ENCODE results near the gene ZNF83. TPM values are rescaled to one million over a fixed set of nuclear protein-coding genes. Genes with fewer than 3 reads are reported as not detected.
"Not testable (repeated sequence)": the region's sequence is repeated elsewhere in the genome, so short reads cannot be mapped to it uniquely, and the experiment has no call there.

ZNF83 gene
- polyA plus RNA-seq, 1 of the 3 experiments (the other 2 are of a cell fraction) = 30.1 TPM

- POLR2A ChIA-PET = no interaction called here
These were observed 41.4 kb upstream of the ZNF83 start for GRCh38 chr19:52679598-52679997.

GRCh38 chr19:52675239-52675638 is 37.1 kb upstream of the ZNF83 start:
- H3K27me3 ChIP-seq (ENCODE audit: insufficient read depth); CTCF ChIA-PET; H3K9ac ChIP-seq; H3K4me1 ChIP-seq (ENCODE audit: control insufficient read depth in 1 of 2, insufficient read depth in 2 of 2, low read depth in 1 of 2, low read length in 1 of 2); H3K9me3 ChIP-seq; H3K9me2 ChIP-seq; H3K27ac ChIP-seq (ENCODE audit: low read depth in 2 of 2, low read length in 1 of 2); H3K4me3 ChIP-seq (ENCODE audit: low read depth in 2 of 2, low read length in 1 of 2); H2AFZ ChIP-seq (ENCODE audit: low read depth); H3K36me3 ChIP-seq (replicated peaks in 1 of 2; ENCODE audit: control insufficient read depth in 1 of 2, insufficient read depth in 2 of 2, low read length in 1 of 2); DNase-seq; H3F3A ChIP-seq (replicated peaks; ENCODE audit: insufficient read depth); POLR2A ChIA-PET; H4K20me1 ChIP-seq (ENCODE audit: insufficient read depth); H3K4me2 ChIP-seq: not testable (repeated sequence)
- H3K79me2 ChIP-seq (ENCODE audit: insufficient read depth) = peaks cover 77% of the 10 kb centered on the region
- 88% methylated on average over 6 of the region's 6 CpGs for WGBS (ENCODE audit: low lambda C conversion rate)

More at GRCh38 chr19:52679598-52679997, 41.4 kb upstream of the ZNF83 start:
- Histone ChIP-seq H3K9me3 (no peaks in the 10 kb centered on the region), H3K79me2 (ENCODE audit: insufficient read depth) (peaks cover 74% of the 10 kb centered on the region), H3K9me2 (no peaks in the 10 kb centered on the region), H3K4me1 (ENCODE audit: control insufficient read depth in 1 of 2, insufficient read depth in 2 of 2, low read depth in 1 of 2, low read length in 1 of 2) (no peaks in the 10 kb centered on the region; a peak in 1 of 4 replicates), H4K20me1 (ENCODE audit: insufficient read depth) (no peaks in the 10 kb centered on the region), H2AFZ (ENCODE audit: low read depth) (no peak overlapping the region), H3K9ac (no peak overlapping the region), H3K4me3 (ENCODE audit: low read depth in 2 of 2, low read length in 1 of 2) (no peak overlapping the region), H3F3A (replicated peaks; ENCODE audit: insufficient read depth) (no peaks in the 10 kb centered on the region), H3K27me3 (ENCODE audit: insufficient read depth) (no peaks in the 10 kb centered on the region), H3K4me2 (no peak overlapping the region), H3K27ac (ENCODE audit: low read depth in 2 of 2, low read length in 1 of 2) (no peak overlapping the region), H3K36me3 (replicated peaks in 1 of 2; ENCODE audit: control insufficient read depth in 1 of 2, insufficient read depth in 2 of 2, low read length in 1 of 2) (no peaks in the 10 kb centered on the region)
- WGBS (ENCODE audit: low lambda C conversion rate) = 83% methylated on average over 5 of the region's 5 CpGs
- peak; percentile 43 for DNase-seq
- TF ChIP-seq IRF3 (IDR thresholded peaks at IDR 0.05; ENCODE audit: low read depth, low read length) = no peak
- TF ChIP-seq ZBTB33 (IDR thresholded peaks at IDR 0.05; ENCODE audit: borderline replicate concordance, low read depth) = no peak
- no peak for TF ChIP-seq GATA2 (CRISPR knock-in tag; IDR thresholded peaks at IDR 0.05)
- TF ChIP-seq MEF2A (IDR thresholded peaks at IDR 0.05; ENCODE audit: borderline replicate concordance, low read depth) = no peak
- no peak for TF ChIP-seq TCF12 (IDR thresholded peaks at IDR 0.05)
- TF ChIP-seq PBX3 (IDR thresholded peaks at IDR 0.05) = no peak
- no peak for TF ChIP-seq CHD2 (IDR thresholded peaks at IDR 0.05; ENCODE audit: low read length, partially characterized antibody)
- TF ChIP-seq FOXJ3 (CRISPR knock-in tag; IDR thresholded peaks at IDR 0.05) = no peak
- no peak for TF ChIP-seq CTCF (IDR thresholded peaks at IDR 0.05)
- TF ChIP-seq SIN3A (IDR thresholded peaks at IDR 0.05; ENCODE audit: borderline replicate concordance, low read depth, low read length) = no peak
- no peak for TF ChIP-seq MXI1 (IDR thresholded peaks at IDR 0.05; ENCODE audit: low read depth, low read length)
- no peak for TF ChIP-seq RAD21 (IDR thresholded peaks at IDR 0.05; ENCODE audit: low read length)
- TF ChIP-seq USF1 (IDR thresholded peaks at IDR 0.05; ENCODE audit: borderline replicate concordance, low read depth) = no peak
- TF ChIP-seq FOSL2 (IDR thresholded peaks at IDR 0.05; ENCODE audit: borderline replicate concordance, low read depth) = no peak
- TF ChIP-seq GABPA (IDR thresholded peaks at IDR 0.05; ENCODE audit: low read depth) = no peak
- no peak for TF ChIP-seq MAX (IDR thresholded peaks at IDR 0.05; ENCODE audit: low read depth)
- TF ChIP-seq EZH2phosphoT487 (IDR thresholded peaks at IDR 0.05; ENCODE audit: borderline replicate concordance, low read depth) = no peak
- CTCF ChIA-PET = no interaction called here

Measured in SK-N-SH (cell line).